Stimulated activated CD8-positive, alpha-beta memory T cell treated with anti-CD3 and anti-CD28 coated beads, Interleukin-4, amount 100 ng/mL, for 48 hours (primary cell): ENCODE results near the gene MFN1.

Experiments
- DNase-seq: peaks from one replicate; pipeline ENCODE4 v3.0.0-alpha.2; 2020

The MFN1 gene

DNA sequence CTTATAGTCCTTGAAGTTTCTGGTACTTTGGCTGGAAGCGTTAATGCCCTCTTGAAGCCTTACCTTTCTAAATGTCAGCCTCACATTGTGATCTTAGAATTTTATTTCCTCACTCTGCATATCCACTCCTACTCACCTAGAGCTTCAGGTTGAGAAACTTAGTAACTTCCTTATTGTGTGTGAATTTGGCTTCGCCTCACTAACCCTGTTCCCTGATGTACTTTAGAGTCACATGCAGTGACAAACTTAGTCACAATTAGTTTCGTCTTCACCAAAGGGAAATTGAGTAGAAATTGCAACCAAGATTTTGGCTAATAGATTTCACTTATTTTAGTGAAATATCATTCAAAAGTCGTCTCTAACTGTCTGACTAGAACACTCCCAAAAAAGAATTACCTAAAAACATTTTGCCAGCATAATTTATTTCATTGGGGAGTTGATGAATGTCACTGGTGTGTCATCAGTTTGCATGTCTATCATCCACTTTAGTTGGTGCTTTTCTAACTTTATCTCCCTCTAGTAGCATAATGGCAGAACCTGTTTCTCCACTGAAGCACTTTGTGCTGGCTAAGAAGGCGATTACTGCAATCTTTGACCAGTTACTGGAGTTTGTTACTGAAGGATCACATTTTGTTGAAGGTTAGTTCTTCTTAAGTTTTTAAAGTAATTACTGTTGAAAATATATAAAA lies 960 bp downstream of the MFN1 start:
- DNase-seq, result no peak

DNA sequence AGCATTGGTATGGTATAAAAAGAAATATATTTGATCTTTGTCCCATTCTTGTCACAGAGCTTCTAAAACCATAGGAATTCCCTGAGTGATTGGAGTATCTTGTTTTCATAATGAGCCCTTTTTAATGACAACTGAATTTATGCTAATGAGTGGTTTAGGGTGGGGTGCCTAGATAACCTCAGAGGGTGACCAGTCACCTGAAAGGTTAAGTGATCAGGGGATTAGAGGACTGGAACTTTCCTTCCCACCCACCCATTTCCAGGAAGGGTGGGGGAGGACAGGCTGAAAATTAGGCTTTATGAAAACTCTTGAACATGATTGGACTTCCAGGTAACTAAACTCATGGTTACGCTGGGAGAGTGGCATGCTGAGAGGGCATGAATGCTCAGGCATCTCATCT lies 8.5 kb downstream of the MFN1 start:
- no peak for DNase-seq

DNA sequence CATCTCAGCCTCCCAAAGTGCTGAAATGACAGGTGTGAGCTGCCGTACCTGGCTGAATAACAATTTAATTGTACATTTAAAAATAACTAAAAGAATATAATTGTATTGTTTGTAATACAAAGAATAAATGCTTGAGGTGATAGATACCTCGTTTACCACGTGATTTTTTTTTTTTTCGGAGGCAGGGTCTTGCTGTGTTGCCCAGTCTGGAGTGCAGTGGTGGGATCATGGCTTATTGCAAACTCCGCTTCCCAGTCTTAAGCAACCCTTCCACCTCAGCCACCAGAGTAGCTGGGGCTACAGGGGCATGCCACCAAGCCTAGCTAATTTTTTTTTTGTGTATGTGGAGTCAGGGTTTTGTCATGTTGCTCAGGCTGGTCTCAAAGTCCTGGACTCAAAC lies 15.8 kb downstream of the MFN1 start:
- DNase-seq, result no peak

DNA sequence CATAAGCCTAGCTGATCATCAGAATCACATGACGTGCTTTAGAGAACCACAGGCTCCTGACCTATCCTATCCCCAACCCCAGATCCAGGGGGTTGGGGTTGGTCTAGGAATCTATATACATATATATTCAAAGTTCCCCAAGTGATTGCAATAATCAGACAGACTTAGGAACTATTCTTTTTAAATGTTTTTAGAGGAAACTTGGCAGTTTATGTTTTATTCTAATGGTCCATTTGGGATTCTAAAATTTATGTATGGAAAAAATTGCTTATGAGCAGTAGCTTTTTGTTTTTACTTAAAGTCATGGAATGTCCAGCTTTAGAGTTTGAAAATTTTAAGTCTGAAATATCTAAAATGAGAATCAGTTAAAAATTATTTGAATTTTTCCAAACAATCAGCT lies 22.1 kb downstream of the MFN1 start:
- DNase-seq, result no peak

DNA sequence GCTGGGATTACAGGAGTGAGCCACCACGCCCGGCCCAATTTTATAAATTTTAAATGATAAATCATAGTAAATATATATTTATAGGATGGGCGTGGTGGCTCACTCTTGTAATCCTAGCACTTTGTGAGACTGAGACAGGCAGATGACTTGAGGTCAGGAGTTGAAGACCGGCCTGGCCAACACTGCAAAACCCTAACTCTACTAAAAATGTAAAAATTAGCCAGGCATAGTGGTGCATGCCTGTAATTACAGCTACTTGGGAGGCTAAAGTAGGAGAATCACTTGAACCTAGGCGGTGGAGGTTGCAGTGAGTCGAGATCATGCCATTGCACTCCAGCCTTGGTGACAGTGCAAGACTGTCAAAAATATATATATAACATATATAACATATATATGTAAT lies 26.4 kb downstream of the MFN1 start:
- no peak for DNase-seq

DNA sequence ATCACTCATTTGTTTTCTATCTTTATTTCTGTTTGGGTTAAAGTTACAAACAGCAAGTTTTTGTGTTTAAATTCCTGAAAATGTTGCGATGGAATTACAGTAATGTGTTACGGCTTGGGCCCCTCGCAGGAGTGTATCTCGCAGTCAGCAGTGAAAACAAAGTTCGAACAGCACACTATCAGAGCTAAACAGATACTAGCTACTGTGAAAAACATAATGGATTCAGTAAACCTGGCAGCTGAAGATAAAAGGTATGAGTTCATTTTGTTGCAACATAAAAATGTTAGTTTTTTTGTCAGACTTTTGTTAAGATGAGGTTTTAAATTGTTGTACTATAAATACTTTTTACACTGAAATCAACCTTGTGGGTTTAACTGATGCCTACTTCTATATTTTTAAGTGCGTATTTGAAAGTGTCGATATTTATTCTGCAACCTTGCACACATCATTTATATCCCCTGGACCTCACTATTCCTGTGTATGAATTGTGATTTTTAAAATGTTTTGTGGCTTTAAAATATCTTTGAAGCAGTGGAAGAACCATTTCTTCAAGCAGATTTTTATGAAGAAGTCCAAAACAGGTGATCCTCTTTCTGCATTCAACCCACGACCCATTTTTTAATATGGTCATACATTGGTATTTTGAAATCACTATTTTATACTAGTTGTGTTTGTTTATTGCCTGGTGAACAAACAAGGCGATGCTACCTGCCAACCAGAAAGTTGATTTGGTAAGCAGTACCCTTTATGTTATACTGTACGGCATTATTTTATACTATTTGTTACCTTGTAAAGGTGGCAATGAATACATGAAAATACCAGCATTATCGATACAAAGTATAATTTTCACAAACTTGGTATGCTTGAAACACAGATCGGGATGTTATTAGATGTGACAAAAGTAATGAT lies 27.8 kb downstream of the MFN1 start:
- DNase-seq, result no peak

DNA sequence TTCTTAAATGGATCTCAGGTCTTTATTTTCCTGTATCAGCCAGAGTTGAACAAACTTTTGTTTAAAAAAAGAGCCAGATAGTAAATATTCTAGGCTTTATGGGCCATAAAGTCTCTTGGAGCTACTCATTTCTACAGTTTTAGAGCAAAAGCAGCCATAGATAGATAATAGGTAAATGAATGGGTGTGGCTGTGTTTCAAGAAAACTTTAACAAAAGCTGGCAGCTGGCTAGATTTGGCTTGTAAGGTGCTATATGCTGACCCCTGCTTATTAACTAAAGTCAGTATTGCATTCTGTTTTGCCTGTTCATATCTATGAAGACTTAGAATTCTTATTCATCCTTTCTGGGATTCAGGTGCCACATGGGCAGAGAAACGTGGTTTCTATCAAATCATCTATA lies 29.0 kb downstream of the MFN1 start:
- no peak for DNase-seq

DNA sequence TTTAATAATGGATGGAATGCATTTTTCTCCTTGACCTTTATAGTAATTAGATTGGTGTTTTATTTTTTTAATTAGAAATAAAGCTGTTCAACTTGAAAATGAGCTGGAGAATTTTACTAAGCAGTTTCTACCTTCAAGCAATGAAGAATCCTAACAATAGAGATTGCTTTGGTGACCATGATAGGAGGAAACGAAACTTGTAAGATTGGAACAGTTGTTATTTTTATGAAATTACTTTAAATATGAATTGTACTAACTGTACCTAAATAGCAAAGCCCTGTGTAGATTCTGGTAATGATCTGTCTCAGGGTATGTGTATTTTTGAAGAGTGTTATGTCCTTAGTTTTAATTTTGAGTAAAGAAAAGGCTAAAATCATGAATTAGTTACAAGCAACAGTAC lies 44.4 kb downstream of the MFN1 start:
- DNase-seq, result no peak

DNA sequence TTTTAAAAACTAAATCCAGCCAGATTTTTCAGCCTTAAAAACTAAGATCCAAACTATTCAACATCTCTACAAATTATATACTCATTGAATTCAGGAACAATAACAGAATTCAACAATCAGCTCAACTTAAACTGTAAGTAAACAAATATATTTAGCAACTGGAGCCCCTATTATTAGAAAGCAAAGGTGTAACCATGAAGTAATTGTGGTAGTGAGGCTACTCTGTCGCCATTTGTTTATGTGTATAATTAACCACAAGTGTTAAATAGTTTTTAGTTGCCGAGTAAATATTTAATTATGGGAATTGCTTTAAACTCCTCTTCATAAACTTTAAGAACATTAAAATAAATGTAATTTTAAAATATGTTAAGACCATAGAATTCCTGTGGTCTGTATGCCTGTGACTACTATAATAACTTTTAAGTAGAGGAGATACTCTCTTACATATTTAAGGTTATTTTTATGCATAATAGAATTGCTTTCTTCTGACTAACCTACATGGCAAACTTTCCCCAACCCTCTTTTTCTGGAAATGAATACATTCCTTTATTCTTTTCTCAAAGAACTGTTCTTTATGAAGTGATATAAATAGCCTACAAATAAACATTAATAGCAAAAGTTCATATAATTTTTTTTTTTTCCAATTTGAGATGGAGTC lies 51.2 kb downstream of the MFN1 start:
- DNase-seq, result no peak

DNA sequence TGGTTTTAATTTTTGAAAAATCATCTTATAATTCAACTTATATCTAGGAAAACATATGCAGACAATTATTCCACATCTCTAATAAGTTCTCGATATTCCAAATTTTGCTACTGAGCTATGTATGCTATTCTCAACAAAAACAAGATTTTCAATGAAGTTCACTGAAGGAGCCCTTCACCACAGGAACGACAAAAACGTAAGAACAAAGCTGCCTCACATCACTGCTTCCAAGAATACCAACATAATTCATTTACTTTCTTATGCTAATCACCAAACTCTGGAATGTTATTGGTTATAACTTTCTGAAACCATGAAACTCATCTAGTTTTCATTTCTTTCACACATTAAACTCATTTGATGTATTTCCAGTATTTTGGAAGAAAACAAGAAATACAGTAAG lies 54.1 kb downstream of the MFN1 start:
- DNase-seq, result no peak

DNA sequence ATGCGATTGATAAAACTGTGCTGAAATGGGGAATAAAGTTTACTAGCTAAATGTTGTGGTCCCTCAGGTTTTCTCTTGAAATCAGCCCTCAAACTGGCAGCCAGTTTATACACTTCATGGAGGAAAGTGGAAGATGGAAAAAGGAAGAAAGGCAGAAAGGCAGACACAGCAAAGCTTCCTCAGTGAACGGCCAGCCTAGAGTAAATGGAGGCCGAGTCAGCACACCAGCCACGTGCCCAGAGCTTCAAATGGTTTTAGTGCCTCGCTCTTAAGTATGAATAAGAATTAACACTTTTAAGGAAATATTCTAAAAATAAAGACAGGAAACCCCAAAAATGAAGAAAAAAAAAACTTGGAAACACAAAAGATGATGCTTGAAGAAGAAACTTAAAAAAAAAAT lies 55.5 kb downstream of the MFN1 start:
- no peak for DNase-seq

DNA sequence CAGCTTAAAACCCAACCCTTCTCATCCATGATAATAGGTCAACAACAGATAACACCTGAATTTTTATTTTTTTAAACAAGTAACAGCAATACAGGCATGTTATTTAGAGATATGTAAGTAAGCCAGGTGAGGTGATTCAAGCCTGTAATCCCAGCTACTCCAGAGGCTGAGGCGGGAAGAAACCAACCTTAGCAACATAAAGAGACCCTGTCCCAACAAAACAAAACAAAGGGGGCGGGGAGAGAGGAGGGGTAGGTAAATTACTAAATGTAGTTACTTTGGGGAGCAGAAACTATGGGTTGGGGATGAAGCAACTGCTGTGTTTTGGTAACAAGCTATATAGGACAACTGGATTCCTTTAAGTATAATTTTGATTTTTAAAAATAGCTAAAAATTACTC lies 56.8 kb downstream of the MFN1 start:
- no peak for DNase-seq

DNA sequence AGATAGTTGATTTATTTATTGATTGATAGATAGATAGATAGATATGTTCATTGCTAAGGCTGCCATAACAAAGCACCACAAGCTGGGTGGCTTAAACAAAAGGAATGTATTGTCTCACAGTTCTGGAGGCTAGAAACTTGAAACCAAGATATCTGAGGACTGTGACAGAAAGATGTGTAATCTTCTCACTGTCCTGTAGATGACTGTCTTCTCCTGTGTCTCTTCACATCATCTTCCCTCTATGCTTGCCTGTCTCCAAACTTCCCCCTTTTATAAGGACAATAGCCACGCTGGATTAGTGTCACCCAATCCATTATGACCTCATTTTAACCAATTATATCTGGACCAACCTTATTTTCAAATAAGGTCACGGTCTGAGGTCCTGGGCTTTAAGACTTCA lies 62.8 kb downstream of the MFN1 start:
- DNase-seq, result no peak

DNA sequence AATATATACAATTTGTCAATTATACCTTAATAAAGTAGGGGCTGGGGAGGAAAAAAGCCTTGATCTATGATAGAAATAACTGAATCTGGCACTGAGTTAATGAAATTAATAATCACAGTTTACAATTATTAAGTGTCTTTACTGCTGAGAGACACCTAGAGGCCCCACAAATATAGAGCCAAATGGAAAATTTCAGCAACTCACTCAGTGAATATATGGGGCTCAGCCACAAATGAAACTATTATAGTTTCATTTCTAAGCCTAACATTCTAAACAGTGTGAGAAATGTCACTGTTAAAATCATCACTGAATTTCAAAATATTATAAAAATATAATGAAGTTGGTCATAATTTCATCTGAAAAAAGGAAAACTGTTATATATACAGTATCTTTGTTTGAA lies 63.5 kb downstream of the MFN1 start:
- no peak for DNase-seq

DNA sequence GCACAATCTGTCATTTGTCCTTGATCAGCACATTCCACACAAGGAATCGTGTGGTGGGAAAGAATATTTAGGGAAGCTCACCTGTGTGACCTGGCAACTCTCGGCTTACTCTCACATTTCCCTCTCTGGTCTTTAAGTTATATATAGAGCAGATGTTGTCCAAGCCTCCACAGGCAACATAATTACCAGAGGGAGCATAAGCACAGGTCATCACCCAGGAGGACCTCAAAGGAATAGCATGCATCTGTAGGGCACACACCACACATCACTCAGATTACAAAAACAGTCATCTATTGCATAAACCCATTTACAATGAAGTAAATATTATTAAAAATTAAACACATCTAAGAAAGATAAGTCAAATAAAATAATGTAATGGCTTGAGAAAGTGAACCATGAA lies 67.3 kb downstream of the MFN1 start:
- no peak for DNase-seq

DNA sequence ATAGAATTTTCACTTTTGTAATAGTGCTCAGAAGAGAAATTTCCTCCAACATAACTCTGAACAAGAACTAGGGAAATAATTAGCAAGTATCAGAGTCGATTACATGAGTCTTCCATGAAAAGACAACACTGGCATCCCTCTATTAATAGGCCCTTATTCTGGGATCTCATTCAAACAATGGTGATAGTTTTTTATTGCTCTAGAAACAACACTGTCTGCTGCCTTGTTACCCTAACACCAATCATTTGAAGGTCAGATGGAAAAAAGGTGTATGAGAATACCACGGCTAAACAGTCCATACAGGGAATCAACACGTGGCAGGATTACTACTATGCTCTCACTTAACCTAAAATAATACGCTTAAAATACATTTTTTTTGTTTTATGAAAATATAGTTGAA lies 67.9 kb downstream of the MFN1 start:
- no peak for DNase-seq

DNA sequence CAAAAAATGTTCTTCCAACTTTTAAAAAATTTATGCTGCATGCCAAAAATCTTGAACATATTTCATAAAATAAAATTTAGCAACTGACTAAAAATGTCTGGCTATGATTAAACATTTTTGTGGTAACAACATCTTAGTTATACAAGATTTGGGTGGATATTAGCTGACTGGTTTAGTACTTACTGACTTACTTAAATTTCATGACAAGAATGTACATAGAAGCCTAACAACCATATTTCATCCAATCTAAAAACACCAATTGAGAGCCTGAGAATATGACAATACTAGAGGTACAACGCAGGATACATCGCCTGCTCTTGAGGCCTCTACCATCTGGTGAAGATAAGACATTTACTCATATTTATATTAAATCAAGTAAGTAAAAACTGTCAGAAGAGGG lies 69.2 kb downstream of the MFN1 start:
- DNase-seq, result no peak

DNA sequence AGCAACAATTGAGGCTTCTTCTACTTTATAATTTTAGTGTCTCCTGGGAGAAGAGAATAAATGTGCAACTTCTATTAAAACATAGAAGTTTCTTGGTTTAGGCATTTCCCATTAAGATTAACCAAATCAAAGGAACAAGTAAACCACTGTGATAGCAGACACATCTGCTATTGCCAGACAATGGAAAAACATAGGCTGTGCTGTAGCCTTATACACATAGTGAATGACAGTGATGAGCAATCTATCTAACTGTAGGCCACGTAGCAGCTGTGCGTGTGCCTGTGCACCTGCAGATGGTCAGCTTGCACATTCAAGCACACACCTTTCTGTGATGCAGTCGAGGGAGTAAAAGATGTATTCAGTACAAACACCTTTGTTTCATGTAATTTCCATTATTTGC lies 71.1 kb downstream of the MFN1 start:
- DNase-seq, result no peak

DNA sequence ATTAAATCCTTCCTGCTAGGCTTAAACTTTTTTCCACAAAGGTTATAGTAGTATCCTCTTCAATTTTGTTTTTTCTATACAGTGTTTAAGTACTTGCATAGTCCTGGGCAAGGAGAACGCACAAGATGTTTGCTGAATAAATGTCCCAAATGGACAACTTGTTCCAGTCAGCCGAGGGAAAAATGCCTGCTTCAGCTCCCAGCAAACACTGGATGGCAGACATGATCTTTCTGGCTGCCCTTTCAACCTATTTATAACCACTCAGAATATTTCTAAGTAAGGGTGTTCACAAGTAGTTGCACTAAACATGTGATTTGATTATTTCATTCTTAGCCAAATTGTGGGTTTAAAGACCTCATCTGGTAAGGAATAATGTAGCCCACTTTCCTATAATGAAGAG lies 74.0 kb downstream of the MFN1 start:
- DNase-seq, result no peak

DNA sequence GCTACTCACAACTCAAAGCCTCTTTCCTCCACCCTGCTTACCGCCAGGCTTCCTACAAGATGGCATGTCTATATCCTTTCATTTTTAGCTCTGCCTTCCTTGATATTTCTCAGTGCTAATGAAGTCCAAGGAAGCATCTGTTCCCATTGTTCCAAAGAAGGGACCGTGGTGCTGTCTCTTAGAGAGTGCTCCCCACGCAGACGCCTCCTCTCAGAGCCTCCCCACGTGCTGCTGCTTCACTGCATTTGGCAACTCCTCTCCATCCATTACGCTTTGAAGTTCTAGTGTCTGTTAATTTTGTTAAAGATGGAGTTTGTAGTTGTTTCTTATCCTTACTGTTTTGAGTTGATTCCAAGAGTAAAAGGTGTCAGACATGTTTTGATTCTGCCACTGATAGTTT lies 77.6 kb downstream of the MFN1 start:
- DNase-seq, result no peak

DNA sequence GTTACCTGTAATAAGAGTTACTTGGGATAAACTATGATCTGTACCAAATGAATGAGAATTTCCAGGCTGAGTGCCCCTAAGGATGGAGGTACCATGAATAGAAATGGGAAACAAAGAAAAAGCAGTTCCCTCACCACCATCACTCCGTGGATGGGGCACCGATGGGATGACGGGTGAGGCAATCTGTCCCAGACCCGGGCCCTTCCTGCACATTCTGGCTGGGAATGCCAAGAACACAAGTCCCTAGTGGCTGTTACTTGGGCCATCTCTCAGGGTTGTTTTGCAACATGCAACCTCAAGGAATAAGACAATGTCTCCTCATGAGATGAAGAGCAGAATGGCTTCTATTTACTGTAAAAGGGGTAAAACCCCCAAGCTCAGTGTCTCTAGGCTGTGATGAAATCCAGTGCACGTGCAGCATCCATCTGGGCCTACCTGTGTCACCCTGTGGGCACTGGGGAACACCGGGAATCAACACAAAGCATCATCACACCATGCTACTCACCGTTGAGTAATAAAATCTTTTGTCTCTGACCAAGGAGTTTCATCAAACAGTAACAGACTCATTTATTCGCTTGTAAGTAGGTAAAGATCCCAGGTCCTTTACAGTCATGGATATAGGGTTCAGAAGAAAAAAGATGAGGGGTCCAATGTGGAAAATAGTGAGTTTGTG lies 81.5 kb downstream of the MFN1 start:
- DNase-seq, result no peak

DNA sequence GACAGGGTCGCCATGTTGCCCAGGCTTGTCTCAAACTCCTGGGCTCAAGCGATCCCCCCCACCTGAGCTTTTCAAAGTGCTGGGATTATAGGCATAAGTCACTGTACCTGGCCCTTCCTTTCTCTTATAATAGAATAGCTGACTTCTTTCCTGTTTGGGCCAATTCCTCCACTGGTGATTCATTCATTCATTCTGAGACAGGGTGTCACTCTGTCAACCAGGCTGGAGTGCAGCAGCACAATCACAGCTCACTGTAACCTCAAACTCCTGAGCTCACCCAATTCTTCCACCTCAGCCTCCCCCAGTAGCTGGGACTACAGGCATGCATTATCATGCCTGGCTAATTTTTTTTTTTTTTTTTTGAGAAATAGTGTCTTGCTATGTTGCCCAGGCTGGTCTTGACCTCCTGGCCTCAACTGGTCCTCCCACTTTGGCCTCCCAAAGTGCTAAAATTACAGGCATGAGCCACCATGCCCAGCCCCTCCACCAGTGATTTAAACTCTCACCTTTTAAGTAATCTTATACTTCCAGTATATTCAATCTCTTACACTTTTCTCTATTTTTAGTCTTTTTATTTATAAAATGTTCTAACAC lies 82.9 kb downstream of the MFN1 start:
- DNase-seq, result no peak

DNA sequence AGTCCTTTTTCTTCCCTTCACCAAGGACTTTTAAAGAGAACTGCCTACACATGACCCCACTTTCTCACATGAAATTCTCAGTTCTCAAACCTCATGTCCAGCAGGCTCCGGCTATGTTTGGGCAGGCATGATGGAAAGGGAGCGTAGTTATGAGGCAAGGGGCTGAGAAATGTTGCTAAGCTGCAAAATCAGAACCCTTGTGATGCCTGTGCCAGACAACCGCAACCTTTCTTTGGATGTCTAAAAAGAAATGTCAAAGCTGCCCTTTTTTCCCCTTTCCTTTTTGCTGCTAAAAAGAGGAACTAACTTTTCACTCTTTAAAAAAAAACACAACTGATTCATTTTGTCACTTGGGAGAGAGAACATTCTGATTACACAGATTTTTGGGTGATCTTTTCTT lies 84.5 kb downstream of the MFN1 start:
- DNase-seq, result no peak
